AG04449 (cell line): ENCODE data around the gene IRF4.

Experiments
- CTCF ChIA-PET: fragments of 350-600 bp; formaldehyde crosslinking; extraction: SDS; loops from one replicate; lab custom pipeline; 2021; ENCODE audit warnings: antibody characterized with exemption; lab: Yijun Ruan, JAX
- POLR2A ChIA-PET: fragments of 400-600, 350-600 bp; formaldehyde crosslinking; extraction: SDS; loops from one replicate; lab custom pipeline; 2020; ENCODE audit warnings: antibody characterized with exemption, inconsistent platforms; lab: Yijun Ruan, JAX
- DNase-seq: peaks from one replicate; pipeline ENCODE4 v3.0.0-alpha.2; 2010; ENCODE audit warnings: low read depth, low spot score
- H3K4me3 ChIP-seq: 2 replicates; pipeline ENCODE4 v1.5.1; 2011; ENCODE audit warnings: low read depth, mild to moderate bottlenecking, control low read depth, low read length
- CTCF ChIP-seq: IDR thresholded peaks from one replicate; pipeline ENCODE4 v1.5.1; 2011; ENCODE audit warnings: mild to moderate bottlenecking, moderate library complexity, low read length, control low read depth, inconsistent platforms; ENCODE audit not compliant: insufficient read depth; ENCODE audit errors: missing control alignments

IRF4 gene

GRCh38 chr6:431504-431903, 40.0 kb downstream of the IRF4 start:
- POLR2A ChIA-PET = no interaction called here
- DNase-seq = no peak
- H3K4me3 ChIP-seq = no peak overlapping the region
- CTCF ChIA-PET = no interaction called here
- no peak for TF ChIP-seq CTCF

- ChIA-PET CTCF (no interaction called here), POLR2A (no interaction called here)
- no peak for DNase-seq
- no peak for TF ChIP-seq CTCF
- H3K4me3 ChIP-seq = no peak overlapping the region
These were observed 40.4 kb downstream of the IRF4 start for GRCh38 chr6:431986-432385.

- H3K4me3 ChIP-seq = no peak overlapping the region
- no peak for DNase-seq
- ChIA-PET CTCF (no interaction called here), POLR2A (no interaction called here)
- no peak for TF ChIP-seq CTCF
These were observed 42.6 kb downstream of the IRF4 start for GRCh38 chr6:434051-434705.

- DNase-seq = no peak
- POLR2A ChIA-PET = no interaction called here
- CTCF ChIA-PET = no interaction called here
- H3K4me3 ChIP-seq = no peak overlapping the region
- no peak for TF ChIP-seq CTCF
These were observed 44.1 kb downstream of the IRF4 start for GRCh38 chr6:435441-436307.

GRCh38 chr6:436308-437036, 44.9 kb downstream of the IRF4 start:
- TF ChIP-seq CTCF = no peak
- no peak for DNase-seq
- CTCF ChIA-PET = no interaction called here
- no peak overlapping the region for H3K4me3 ChIP-seq
- POLR2A ChIA-PET = no interaction called here

GRCh38 chr6:437037-437392, 45.5 kb downstream of the IRF4 start:
- DNase-seq = no peak
- POLR2A ChIA-PET = no interaction called here
- CTCF ChIA-PET = no interaction called here
- no peak for TF ChIP-seq CTCF
- H3K4me3 ChIP-seq = no peak overlapping the region
